Neural progenitor cell (in vitro differentiated cells): ENCODE data around the gene CHRND. TPM values are rescaled to one million over a fixed set of nuclear protein-coding genes. Genes with fewer than 3 reads are reported as not detected.

Experiments
- DNase-seq: peaks from one replicate; pipeline ENCODE4 v3.0.0-alpha.2; 2016; ENCODE audit warnings: low spot score
- H2AFZ ChIP-seq: fragments of 200-600 bp; sonication (generic); replicated peaks from 2 replicates; pipeline ENCODE4 v1.6.1; 2016; ENCODE audit warnings: antibody characterized with exemption
- H3F3A ChIP-seq: fragments of 200-600 bp; sonication (generic); 2 replicates; pipeline ENCODE4 v1.6.1; 2016; ENCODE audit warnings: antibody characterized with exemption, low read depth
- H3K27ac ChIP-seq: fragments of 200-600 bp; sonication (generic); 2 replicates; pipeline ENCODE4 v1.5.1; 2016; ENCODE audit warnings: mild to moderate bottlenecking
- H3K27me3 ChIP-seq: fragments of 200-600 bp; sonication (generic); 2 replicates; pipeline ENCODE4 v1.6.1; 2016; ENCODE audit warnings: mild to moderate bottlenecking, moderate library complexity
- H3K36me3 ChIP-seq: fragments of 200-600 bp; sonication (generic); 2 replicates; pipeline ENCODE4 v1.5.1; 2016
- H3K4me1 ChIP-seq: fragments of 200-600 bp; sonication (generic); 2 replicates; pipeline ENCODE4 v1.6.1; 2016; ENCODE audit warnings: mixed run types
- H3K4me2 ChIP-seq: fragments of 200-600 bp; sonication (generic); 2 replicates; pipeline ENCODE4 v1.6.1; 2016
- H3K4me3 ChIP-seq: fragments of 200-600 bp; sonication (generic); 2 replicates; pipeline ENCODE4 v1.5.1; 2016
- H3K79me2 ChIP-seq: fragments of 200-600 bp; sonication (generic); 2 replicates; pipeline ENCODE4 v1.6.1; 2016; ENCODE audit warnings: low read depth
- H3K9ac ChIP-seq: fragments of 200-600 bp; sonication (generic); 2 replicates; pipeline ENCODE4 v1.6.1; 2016
- H3K9me3 ChIP-seq: fragments of 200-600 bp; sonication (generic); 2 replicates; pipeline ENCODE4 v1.5.1; 2016; ENCODE audit warnings: low read depth
- H4K20me1 ChIP-seq: fragments of 200-600 bp; sonication (generic); 2 replicates; pipeline ENCODE4 v1.6.1; 2016; ENCODE audit warnings: low read depth
- H3K27ac Mint-ChIP-seq: 3 replicates; pipeline ENCODE4 v1.8.0; 2021; ENCODE audit warnings: mixed read lengths
- H3K27me3 Mint-ChIP-seq: 2 replicates; pipeline ENCODE4 v1.8.0; 2022; ENCODE audit warnings: low read depth, mild to moderate bottlenecking, inconsistent platforms, moderate library complexity, mixed read lengths; ENCODE audit not compliant: insufficient read depth
- H3K36me3 Mint-ChIP-seq: 3 replicates; pipeline ENCODE4 v1.8.0; 2021; ENCODE audit warnings: mixed read lengths
- H3K4me1 Mint-ChIP-seq: 3 replicates; pipeline ENCODE4 v1.8.0; 2021; ENCODE audit warnings: mixed read lengths
- H3K4me3 Mint-ChIP-seq: 3 replicates; pipeline ENCODE4 v1.8.0; 2021; ENCODE audit warnings: mild to moderate bottlenecking, moderate library complexity, mixed read lengths
- H3K9me3 Mint-ChIP-seq: 3 replicates; pipeline ENCODE4 v1.8.0; 2020; ENCODE audit warnings: mixed read lengths
- CTCF ChIP-seq: fragments of 200-600 bp; sonication (generic); IDR thresholded peaks from 2 replicates; pipeline ENCODE4 v1.5.1; 2017; ENCODE audit warnings: antibody characterized with exemption, mild to moderate bottlenecking
- EZH2 ChIP-seq: fragments of 200-600 bp; sonication (generic); IDR thresholded peaks from 2 replicates; pipeline ENCODE4 v1.6.1; 2017; ENCODE audit warnings: antibody characterized with exemption, mild to moderate bottlenecking, moderate library complexity
- EZH2phosphoT487 ChIP-seq: fragments of 200-600 bp; sonication (generic); IDR thresholded peaks from 2 replicates; pipeline ENCODE4 v1.6.1; 2017; ENCODE audit warnings: antibody characterized with exemption
- total RNA-seq: library from RNA; depleted of rRNA; stranded (reverse); fragments of >200 nt; gene quantifications from 2 replicates; pipeline ENCODE4 v1.2.3, GENCODE V29; 2015; ENCODE audit warnings: low replicate concordance

Gene CHRND
- total RNA-seq, 1 donor from 2014 or later, result not detected

DNA sequence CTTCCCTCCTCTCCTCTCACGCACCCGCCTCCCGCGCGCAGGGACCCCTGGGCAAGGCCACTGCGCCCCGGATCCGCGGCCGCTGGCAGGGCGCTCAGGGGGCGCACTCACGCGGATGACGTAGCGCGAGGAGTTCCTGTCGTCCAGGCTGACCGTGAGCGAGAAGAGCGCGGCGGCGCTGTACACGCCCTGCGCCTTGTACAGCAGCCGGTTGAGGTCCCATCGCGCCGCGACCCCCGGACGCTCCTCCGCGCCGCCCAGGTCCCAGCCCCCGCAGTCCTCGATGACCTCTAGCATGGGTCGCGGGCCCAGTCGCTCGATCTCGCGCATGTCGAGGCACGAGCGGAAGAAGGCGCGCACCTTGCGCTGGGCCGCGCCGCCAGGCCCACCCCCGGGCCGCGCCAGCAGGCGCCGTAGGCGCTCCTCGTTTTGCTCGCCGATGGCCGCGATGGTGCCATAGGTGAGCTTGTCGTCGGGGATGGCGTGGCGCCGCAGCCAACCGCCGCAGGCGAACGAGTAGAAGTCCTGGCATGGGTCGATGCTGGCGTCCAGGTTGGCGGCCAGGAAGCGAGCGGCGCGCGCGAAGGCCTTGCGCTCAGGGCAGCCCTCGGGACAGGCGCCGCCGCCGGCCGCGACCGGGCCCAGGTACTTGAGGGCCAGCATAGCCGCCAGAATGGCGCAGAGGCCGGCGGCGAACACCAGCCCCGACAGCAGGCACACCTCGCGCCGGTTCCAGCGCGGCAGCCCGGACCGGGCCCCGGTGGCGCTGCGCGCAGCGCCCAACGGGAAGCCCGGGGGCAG is 40.0 kb upstream of the CHRND start:
- H3K27ac Mint-ChIP-seq, result no peak overlapping the region
- H3K9me3 Mint-ChIP-seq, result peaks cover 2% of the 10 kb centered on the region
- Histone ChIP-seq H4K20me1 (peaks cover 43% of the 10 kb centered on the region), H3K4me1 (peaks cover 34% of the 10 kb centered on the region), H3K79me2 (no peaks in the 10 kb centered on the region), H3K9me3 (no peaks in the 10 kb centered on the region), H3K9ac (no peak overlapping the region), H3K4me2 (peak overlapping the region; percentile 92), H2AFZ (peak overlapping the region; percentile 57), H3F3A (peaks cover 18% of the 10 kb centered on the region), H3K27me3 (peaks cover 88% of the 10 kb centered on the region), H3K36me3 (no peaks in the 10 kb centered on the region), H3K4me3 (peak overlapping the region; percentile 30), H3K27ac (no peak overlapping the region)
- TF ChIP-seq EZH2, result peak; percentile 99
- TF ChIP-seq CTCF, result no peak
- peak; percentile 97 for TF ChIP-seq EZH2phosphoT487
- H3K27me3 Mint-ChIP-seq, result peaks cover 56% of the 10 kb centered on the region
- peaks cover 18% of the 10 kb centered on the region for H3K4me1 Mint-ChIP-seq
- DNase-seq, result peak; percentile 63
- no peak overlapping the region for H3K4me3 Mint-ChIP-seq
- H3K36me3 Mint-ChIP-seq, result no peaks in the 10 kb centered on the region

GRCh38 chr2:232486558-232487384 is 39.2 kb upstream of the CHRND start:
- H3K27ac Mint-ChIP-seq, result no peak overlapping the region
- H3K27me3 Mint-ChIP-seq, result peaks cover 59% of the 10 kb centered on the region
- no peak for DNase-seq
- peak overlapping the region; percentile 92 for H3K4me2 ChIP-seq
- H3K4me1 Mint-ChIP-seq, result peaks cover 16% of the 10 kb centered on the region
- peak overlapping the region; percentile 92 for H2AFZ ChIP-seq
- H3K27me3 ChIP-seq, result peaks cover 86% of the 10 kb centered on the region
- H3K9ac ChIP-seq, result no peak overlapping the region
- H3K79me2 ChIP-seq, result no peaks in the 10 kb centered on the region
- no peak overlapping the region for H3K27ac ChIP-seq
- peaks cover 43% of the 10 kb centered on the region for H4K20me1 ChIP-seq
- TF ChIP-seq EZH2phosphoT487 (peak; percentile 79), EZH2 (peak; percentile 83), CTCF (no peak)
- peaks cover 2% of the 10 kb centered on the region for H3K9me3 Mint-ChIP-seq
- H3K4me1 ChIP-seq, result peaks cover 34% of the 10 kb centered on the region
- peaks cover 18% of the 10 kb centered on the region for H3F3A ChIP-seq
- no peaks in the 10 kb centered on the region for H3K36me3 ChIP-seq
- H3K4me3 Mint-ChIP-seq, result peak overlapping the region; percentile 77
- H3K36me3 Mint-ChIP-seq, result no peaks in the 10 kb centered on the region
- H3K9me3 ChIP-seq, result no peaks in the 10 kb centered on the region
- peak overlapping the region; percentile 61 for H3K4me3 ChIP-seq

GRCh38 chr2:232487385-232488096 is 38.4 kb upstream of the CHRND start, which contains the start of gene ECEL1:
TSS of gene ECEL1 (minus strand) at chr2:232487834. CDS start at chr2:232486653, 1,181 bp downstream.
- H3K27ac ChIP-seq, result no peak within 1 kb of the TSS
- H3K36me3 Mint-ChIP-seq, result no peaks in the 10 kb centered on the region
- peaks cover 62% of the 10 kb centered on the region for H3K27me3 Mint-ChIP-seq
- peaks cover 2% of the 10 kb centered on the region for H3K9me3 Mint-ChIP-seq
- H3K27ac Mint-ChIP-seq, result no peak within 1 kb of the TSS
- peaks cover 16% of the 10 kb centered on the region for H3K4me1 Mint-ChIP-seq
- peak within 1 kb of the TSS; percentile 92 for H3K4me2 ChIP-seq
- DNase-seq, result peak; percentile 78
- peak within 1 kb of the TSS; percentile 77 for H3K4me3 Mint-ChIP-seq
- H3K79me2 ChIP-seq, result no peaks in the 10 kb centered on the region
- H3K36me3 ChIP-seq, result no peaks in the 10 kb centered on the region
- H2AFZ ChIP-seq, result peak within 1 kb of the TSS; percentile 92
- no peaks in the 10 kb centered on the region for H3K9me3 ChIP-seq
- H3F3A ChIP-seq, result peaks cover 18% of the 10 kb centered on the region
- no peak within 1 kb of the TSS for H3K9ac ChIP-seq
- H3K4me1 ChIP-seq, result peaks cover 34% of the 10 kb centered on the region
- peaks cover 80% of the 10 kb centered on the region for H3K27me3 ChIP-seq
- peaks cover 43% of the 10 kb centered on the region for H4K20me1 ChIP-seq
- H3K4me3 ChIP-seq, result peak within 1 kb of the TSS; percentile 61
- TF ChIP-seq EZH2, result peak; percentile 66
- no peak for TF ChIP-seq CTCF
